Gastroesophageal sphincter (tissue), 4 donors: Measurements from ENCODE around the gene ACTN4. TPM values are rescaled to one million over a fixed set of nuclear protein-coding genes. Genes with fewer than 3 reads are reported as not detected.
A peak's percentile ranks its signal among the peaks of the same experiment; 100 is the strongest.

Source experiments
- ATAC-seq: fragments of 150-250 bp; one replicate; pipeline ENCODE4 v1.9.1; 2016; ENCODE audit warnings: mild to moderate bottlenecking, moderate library complexity
- H3K27ac ChIP-seq, 4 donors: fragments of 200-600 bp; sonication (generic) in 3 of 4; 1 replicate in 3 of 4; 2 replicates in 1 of 4; pipeline ENCODE4 v1.5.1; 2016 to 2019
- H3K27me3 ChIP-seq: fragments of 200-600 bp; sonication (generic); one replicate; pipeline ENCODE4 v1.5.1; 2019
- H3K36me3 ChIP-seq, 2 donors: fragments of 200-600 bp; sonication (generic); one replicate each; pipeline ENCODE4 v1.5.1; 2019; ENCODE audit warnings: control low read depth in 1 of 2
- H3K4me1 ChIP-seq, 3 donors: fragments of 200-600 bp; sonication (generic); 1 replicate in 2 of 3; 2 replicates in 1 of 3; pipeline ENCODE4 v1.5.1; 2016 to 2019; ENCODE audit warnings: control low read depth in 2 of 3
- H3K4me3 ChIP-seq, 2 donors: fragments of 200-600 bp; sonication (generic); one replicate each; pipeline ENCODE4 v1.5.1; 2019; ENCODE audit warnings: mild to moderate bottlenecking in 1 of 2, moderate library complexity in 1 of 2
- H3K9me3 ChIP-seq, 3 donors: fragments of 200-600 bp; sonication (generic); one replicate each; pipeline ENCODE4 v1.5.1; 2017 to 2019; ENCODE audit warnings: control low read depth in 2 of 3
- EP300 ChIP-seq: sonication (generic); formaldehyde crosslinking; IDR thresholded peaks from one replicate; pipeline ENCODE4 v1.6.1; 2017; ENCODE audit warnings: antibody characterized with exemption, mild to moderate bottlenecking
- POLR2A ChIP-seq, 2 donors: fragments of 450-650 bp; IDR thresholded peaks; one replicate each; pipeline ENCODE4 v1.6.1; 2017; ENCODE audit warnings: antibody characterized with exemption in 2 of 2, mild to moderate bottlenecking in 2 of 2, moderate library complexity in 1 of 2
- POLR2AphosphoS5 ChIP-seq: sonication (generic); formaldehyde crosslinking; IDR thresholded peaks from one replicate; pipeline ENCODE4 v1.6.1; 2017; ENCODE audit warnings: antibody characterized with exemption
- WGBS, 2 donors: methylation state at CpG; one replicate each; pipeline ENCODE4 v1.1.5; 2018; ENCODE audit warnings: low coverage in 1 of 2; 5-methylcytosine and 5-hydroxymethylcytosine counted together
- total RNA-seq, 4 donors: library from RNA; depleted of rRNA; stranded (reverse); fragments of >200 nt; gene quantifications; one replicate each; pipeline ENCODE4 v1.1.0, GENCODE V29; 2016
- TF ChIP-seq, protein P1 (sequence below), 4 experiments: fragments of 200-600 bp in 2 of 4; fragments of 450-650 bp in 2 of 4; sonication (generic) in 1 of 4; IDR thresholded peaks; one replicate each; pipeline ENCODE4 v1.5.1; 2017 to 2019; ENCODE audit warnings: antibody characterized with exemption in 4 of 4, mild to moderate bottlenecking in 2 of 4, moderate library complexity in 2 of 4

The ACTN4 gene
- total RNA-seq, 4 donors from 2014 or later, result 337 to 938 (median 507) TPM

DNA sequence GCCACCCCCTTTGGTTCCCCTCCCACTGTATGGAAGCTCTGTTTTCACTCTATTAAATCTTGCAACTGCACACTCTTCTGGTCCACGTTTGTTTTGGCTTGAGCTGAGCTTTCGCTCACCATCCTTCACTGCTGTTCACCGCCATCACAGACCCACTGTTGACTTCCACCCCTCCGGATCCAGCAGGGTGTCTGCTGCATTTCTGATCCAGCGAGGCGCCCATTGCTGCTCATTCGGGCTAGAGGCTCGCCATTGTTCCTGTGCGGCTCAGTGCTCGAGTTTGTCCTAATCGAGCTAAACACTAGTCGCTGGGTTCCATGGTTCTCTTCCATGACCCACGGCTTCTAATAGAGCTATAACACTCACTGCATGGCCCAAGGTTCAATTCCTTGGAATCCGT is 42.7 kb downstream of the ACTN4 start:
- ATAC-seq, result no peak
- 66 to 76% methylated on average over 5 of the region's 14 CpGs for WGBS, 2 donors
- peak overlapping the region; percentile 90 to 100 (median 94) for H3K27ac ChIP-seq
- H3K9me3 ChIP-seq, result no peaks in the 10 kb centered on the region
- H3K27me3 ChIP-seq, result no peaks in the 10 kb centered on the region
- no peaks in the 10 kb centered on the region for H3K36me3 ChIP-seq
- TF ChIP-seq POLR2A (IDR thresholded peaks at IDR 0.05), result no peak
- TF ChIP-seq EP300, result no peak
- TF ChIP-seq, protein P1, sequence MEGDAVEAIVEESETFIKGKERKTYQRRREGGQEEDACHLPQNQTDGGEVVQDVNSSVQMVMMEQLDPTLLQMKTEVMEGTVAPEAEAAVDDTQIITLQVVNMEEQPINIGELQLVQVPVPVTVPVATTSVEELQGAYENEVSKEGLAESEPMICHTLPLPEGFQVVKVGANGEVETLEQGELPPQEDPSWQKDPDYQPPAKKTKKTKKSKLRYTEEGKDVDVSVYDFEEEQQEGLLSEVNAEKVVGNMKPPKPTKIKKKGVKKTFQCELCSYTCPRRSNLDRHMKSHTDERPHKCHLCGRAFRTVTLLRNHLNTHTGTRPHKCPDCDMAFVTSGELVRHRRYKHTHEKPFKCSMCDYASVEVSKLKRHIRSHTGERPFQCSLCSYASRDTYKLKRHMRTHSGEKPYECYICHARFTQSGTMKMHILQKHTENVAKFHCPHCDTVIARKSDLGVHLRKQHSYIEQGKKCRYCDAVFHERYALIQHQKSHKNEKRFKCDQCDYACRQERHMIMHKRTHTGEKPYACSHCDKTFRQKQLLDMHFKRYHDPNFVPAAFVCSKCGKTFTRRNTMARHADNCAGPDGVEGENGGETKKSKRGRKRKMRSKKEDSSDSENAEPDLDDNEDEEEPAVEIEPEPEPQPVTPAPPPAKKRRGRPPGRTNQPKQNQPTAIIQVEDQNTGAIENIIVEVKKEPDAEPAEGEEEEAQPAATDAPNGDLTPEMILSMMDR (IDR thresholded peaks at IDR 0.05), result no peak
- no peak for TF ChIP-seq POLR2AphosphoS5
- no peak overlapping the region for H3K4me3 ChIP-seq
- peaks cover 21 to 100% (median 60%) of the 10 kb centered on the region in 3 donors for H3K4me1 ChIP-seq

DNA sequence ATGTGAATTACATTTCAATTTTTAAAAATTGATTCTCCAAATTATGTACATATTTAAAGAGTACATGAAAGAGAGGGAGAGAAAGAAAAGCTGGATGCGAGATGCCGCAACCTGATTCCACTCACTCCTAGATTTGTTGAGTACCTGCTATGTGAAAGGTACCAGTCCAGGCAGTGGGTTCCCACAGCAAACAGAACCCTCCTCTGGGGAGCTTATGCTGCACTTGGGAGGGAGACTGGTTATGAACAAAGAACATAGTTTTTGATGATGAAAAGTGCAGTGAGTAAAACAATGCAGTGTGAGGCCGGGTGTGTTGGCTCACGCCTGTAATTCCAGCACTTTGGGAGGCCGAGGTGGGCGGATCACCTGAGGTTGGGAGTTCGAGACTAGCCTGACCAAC is 43.4 kb downstream of the ACTN4 start:
- no peaks in the 10 kb centered on the region for H3K27me3 ChIP-seq
- no peak for TF ChIP-seq POLR2A (IDR thresholded peaks at IDR 0.05)
- TF ChIP-seq, protein P1 (IDR thresholded peaks at IDR 0.05), result no peak
- no peak for TF ChIP-seq POLR2AphosphoS5
- TF ChIP-seq EP300, result no peak
- peaks cover 16 to 100% (median 59%) of the 10 kb centered on the region in 3 donors for H3K4me1 ChIP-seq
- WGBS, 2 donors, result 80 to 90% methylated on average over 2 to 4 of the region's 7 CpGs
- peak overlapping the region; percentile 90 to 100 (median 94) for H3K27ac ChIP-seq
- H3K9me3 ChIP-seq, result no peaks in the 10 kb centered on the region
- H3K4me3 ChIP-seq, result no peak overlapping the region
- H3K36me3 ChIP-seq, result no peaks in the 10 kb centered on the region
- no peak for ATAC-seq

DNA sequence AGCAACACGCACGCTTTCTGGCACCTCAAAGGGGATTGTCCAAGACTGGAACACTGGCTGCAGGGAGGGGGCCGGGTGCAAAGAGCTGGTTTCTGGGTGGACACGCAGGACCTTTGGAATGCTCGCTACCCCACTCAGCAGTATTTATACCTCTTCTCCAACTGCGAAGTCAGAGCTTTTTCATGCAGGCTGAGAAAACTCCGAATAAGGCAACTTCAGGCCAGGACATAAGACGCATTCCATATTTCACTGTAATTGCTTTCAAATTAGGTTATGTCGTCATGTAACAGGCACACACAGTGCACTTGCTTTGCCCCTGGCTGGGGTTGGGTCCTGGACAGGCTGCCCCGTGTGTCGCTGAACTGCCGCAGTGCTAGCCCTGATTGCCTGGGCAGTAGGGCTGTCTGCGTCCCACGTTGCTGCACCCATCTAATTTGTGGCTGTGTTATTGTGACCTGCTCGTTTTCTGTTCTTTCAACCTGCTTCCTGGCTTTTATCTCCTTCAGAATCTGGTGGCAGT is 44.5 kb downstream of the ACTN4 start:
- 13 to 60% methylated on average over 2 to 6 of the region's 15 CpGs for WGBS, 2 donors
- Histone ChIP-seq H3K4me1 (peaks cover 11 to 100% (median 56%) of the 10 kb centered on the region in 3 donors), H3K27me3 (no peaks in the 10 kb centered on the region), H3K9me3 (no peaks in the 10 kb centered on the region), H3K4me3 (peak overlapping the region in 1 of 2 donors; percentile 8), H3K36me3 (no peaks in the 10 kb centered on the region), H3K27ac (peak overlapping the region; percentile 90 to 100 (median 94))
- TF ChIP-seq POLR2AphosphoS5 (peak; percentile 94), POLR2A (IDR thresholded peaks at IDR 0.05) (peak; percentile 55 to 61), EP300 (peak; percentile 74)
- TF ChIP-seq, protein P1 (IDR thresholded peaks at IDR 0.05), result no peak
- ATAC-seq, result peak; percentile 91

- Histone ChIP-seq H3K27ac (peak overlapping the region; percentile 90 to 100 (median 94)), H3K36me3 (no peaks in the 10 kb centered on the region), H3K27me3 (no peaks in the 10 kb centered on the region), H3K4me1 (peaks cover 11 to 100% (median 63%) of the 10 kb centered on the region in 3 donors), H3K9me3 (no peaks in the 10 kb centered on the region), H3K4me3 (peak overlapping the region in 1 of 2 donors; percentile 8)
- TF ChIP-seq, protein P1 (IDR thresholded peaks at IDR 0.05), result no peak
- TF ChIP-seq POLR2A (IDR thresholded peaks at IDR 0.05), result no peak
- no peak for TF ChIP-seq EP300
- TF ChIP-seq POLR2AphosphoS5, result no peak
- WGBS, 2 donors, result 50 to 60% methylated on average over 2 of the region's 25 CpGs
- ATAC-seq, result peak; percentile 0
Observed at GRCh38 chr19:38692458-38693379, 45.3 kb downstream of the ACTN4 start.
